HEK293 (cell line): ENCODE results near the gene KRT80.

ENCODE experiments used
- GLI2 ChIP-seq: fragments of 450-650 bp; formaldehyde crosslinking; IDR thresholded peaks from 2 replicates; pipeline ENCODE4; 2017; ENCODE audit warnings: missing biosample characterization, missing genetic modification characterization, low read depth, borderline replicate concordance
- TF ChIP-seq, protein P1 (sequence below): fragments of 450-650 bp; formaldehyde crosslinking; IDR thresholded peaks from 2 replicates; pipeline ENCODE4 v1.5.1; 2016; ENCODE audit warnings: missing biosample characterization, missing genetic modification characterization

DNA sequence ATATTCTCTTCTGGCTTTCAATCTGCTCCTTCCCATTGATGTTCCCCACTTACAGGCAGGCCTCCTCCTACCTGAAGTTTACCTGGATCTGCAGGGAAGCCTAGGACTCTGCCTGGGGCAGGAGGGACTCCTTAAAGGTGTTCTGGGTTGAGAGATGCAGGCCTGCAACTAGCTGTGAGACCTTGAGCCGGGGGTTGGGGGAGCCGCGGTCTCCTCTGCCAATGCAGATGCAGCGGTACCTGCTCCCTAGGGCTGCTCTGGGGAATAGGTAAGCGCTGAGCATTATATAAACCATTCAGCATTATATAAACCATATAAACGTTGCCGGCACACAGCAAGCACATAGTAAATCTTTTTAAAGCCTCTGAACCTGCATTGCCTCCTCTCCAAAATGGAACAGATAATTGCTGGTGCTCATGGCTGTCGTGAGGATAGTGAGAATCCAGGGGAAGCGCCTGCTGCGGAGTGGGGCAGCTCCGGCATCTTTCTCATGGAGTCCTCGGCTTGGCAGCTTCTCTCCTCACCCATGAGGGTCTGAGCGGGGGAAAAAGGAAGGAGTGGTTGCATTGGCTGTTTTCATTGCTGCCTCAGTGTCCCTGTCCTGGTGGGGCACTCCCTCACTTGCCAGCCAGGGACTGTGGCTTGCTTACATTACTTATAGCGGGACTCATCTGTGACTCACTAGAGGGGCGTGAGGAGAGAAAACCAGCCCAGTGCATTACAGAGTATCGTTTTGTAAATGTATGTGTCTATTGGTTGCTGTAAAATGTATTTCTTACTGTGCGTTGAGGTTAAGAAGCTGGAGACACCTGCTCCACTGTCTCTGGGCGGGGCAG is 12.5 kb upstream of the KRT80 start:
- TF ChIP-seq, protein P1, sequence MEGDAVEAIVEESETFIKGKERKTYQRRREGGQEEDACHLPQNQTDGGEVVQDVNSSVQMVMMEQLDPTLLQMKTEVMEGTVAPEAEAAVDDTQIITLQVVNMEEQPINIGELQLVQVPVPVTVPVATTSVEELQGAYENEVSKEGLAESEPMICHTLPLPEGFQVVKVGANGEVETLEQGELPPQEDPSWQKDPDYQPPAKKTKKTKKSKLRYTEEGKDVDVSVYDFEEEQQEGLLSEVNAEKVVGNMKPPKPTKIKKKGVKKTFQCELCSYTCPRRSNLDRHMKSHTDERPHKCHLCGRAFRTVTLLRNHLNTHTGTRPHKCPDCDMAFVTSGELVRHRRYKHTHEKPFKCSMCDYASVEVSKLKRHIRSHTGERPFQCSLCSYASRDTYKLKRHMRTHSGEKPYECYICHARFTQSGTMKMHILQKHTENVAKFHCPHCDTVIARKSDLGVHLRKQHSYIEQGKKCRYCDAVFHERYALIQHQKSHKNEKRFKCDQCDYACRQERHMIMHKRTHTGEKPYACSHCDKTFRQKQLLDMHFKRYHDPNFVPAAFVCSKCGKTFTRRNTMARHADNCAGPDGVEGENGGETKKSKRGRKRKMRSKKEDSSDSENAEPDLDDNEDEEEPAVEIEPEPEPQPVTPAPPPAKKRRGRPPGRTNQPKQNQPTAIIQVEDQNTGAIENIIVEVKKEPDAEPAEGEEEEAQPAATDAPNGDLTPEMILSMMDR (tag by site-specific recombination): no peak
- TF ChIP-seq GLI2: no peak
